ENCODE results near the gene TMEM221.

Gene TMEM221

DNA sequence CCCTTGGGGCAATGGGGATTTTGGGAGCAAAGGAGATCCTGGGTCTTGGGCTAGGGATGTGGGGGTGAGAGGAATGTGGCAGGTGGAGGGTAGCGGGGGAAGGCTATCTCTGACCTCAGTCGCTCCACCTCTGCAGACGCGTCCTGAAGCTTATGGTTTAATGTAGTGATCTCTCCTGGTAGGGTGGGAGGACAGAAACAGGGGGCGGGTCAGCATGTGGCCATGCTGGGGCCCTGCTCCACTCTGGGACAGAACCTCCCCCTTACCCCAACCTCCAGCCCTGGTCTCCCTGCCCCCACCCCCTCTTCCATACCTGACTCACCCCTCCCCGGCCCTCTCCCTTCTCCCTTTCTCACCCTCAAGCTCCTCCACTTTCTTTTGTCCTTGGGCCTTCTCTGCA, 44.5 kb downstream of the TMEM221 start:
- DNase-seq: no peak

DNA sequence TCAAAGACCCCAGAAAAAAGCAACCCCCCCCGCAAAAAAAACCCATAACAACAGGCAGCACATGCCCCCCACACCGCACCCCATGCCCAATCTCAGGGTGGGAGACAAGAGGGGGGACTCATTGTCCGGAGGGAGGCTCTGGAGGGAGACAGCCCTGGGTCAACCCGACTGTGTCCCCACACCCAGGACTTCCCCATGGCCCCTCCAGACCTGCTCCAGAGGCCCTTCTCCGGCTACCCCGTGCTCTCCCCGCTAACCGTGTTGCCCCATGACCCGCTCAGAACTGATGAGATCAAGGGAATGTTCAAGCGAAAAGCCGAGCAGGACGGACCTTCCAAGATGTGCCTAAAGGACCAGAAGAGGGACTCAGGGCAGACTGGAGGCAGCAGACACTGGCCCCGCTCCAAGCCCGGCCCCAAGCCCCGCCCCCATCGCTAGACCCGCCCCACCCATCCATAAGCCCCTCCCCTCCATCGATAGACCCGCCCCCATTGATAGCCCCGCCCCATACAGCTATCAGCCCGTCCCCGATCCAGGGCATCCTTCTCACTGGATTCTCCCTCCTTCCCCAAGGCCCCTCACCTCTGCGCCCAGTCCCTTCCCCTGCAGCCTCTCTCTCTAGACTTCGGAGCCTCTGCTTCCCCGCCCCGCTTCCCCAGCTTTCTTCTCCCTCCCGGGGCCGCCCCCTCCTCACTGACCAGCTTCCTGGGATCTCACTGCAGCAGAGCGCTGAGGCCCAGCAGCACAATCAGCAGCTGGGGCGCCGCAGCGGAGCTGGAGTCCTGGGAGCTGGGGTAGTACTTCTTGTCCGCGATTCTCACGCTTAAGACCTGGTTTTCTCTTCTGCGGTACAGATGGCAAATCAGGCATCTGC, 45.2 kb downstream of the TMEM221 start:
- DNase-seq: no peak

DNA sequence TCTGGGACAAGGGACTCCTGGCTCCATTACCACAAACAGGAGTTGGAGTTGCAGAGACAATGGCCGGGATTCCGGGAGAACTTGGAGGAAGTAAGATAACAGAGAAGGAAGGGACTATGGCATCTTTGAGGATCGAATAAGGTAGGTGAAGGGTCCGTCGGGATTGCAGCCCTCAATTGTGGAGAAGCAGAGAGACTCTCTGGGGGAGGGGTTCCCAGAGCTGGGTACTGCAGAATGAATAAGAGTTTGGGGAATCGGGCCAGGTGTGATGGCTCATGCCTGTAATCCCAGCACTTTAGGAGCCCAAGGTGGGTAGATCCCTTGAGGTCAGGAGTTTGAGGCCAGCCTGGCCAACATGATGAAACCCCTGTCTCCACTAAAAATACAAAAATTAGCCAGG, 46.8 kb downstream of the TMEM221 start:
- no peak for DNase-seq

DNA sequence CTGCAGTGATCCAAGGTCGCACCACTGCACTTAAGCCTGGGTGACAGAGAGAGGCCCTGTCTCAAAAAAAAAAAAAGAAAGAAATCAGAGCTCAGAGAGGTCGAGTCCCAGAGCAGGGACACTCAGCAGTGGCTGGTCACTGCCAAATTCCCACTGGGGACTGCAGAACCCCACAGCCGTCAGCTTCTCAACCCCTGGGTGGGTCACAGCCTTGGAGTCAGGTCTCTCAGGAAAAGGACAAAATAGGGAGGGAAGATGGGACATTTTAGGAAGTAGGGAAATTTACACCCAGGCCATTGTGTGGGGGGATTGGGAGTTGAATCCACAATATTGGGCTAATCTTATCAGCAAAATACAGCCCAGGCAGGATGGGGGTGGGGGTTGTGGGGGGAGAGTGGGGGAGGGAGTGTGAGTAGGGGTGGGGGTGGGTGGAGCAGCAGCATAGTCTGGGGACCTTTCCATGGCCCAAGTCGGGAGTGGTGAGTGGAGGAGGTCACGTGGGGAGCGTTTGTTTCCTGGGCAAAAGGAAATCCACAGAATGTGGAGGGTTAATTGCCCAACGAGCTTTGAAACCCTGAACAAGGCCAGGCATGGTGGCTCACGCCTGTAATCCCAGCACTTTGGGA, 49.5 kb downstream of the TMEM221 start:
- DNase-seq: no peak

DNA sequence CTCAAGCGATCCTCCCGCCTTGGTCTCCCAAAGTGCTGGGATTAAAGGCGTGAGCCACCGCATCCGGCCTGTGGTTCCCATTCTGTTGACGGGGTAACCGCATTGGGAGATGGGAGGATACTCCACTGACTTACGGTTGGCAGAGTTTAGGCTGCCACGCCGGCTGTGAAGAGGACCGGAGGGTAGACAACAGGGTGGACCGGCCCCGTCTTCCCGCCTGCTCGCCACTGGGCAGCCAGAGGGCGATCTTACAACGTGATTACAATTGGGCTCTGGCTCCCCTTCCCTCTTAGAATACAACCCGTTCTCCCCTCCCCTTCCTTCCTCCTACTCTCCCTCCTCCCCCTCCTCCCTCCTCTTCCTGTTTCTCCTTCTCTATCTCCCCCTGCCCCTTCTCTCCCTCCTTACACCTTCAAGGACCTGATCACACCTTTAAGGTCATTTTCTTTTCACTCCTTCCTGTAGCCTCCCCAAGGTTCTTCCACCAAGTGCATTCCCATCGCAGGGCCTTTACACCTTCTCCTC, 53.5 kb downstream of the TMEM221 start:
- peak; percentile 68 for DNase-seq

DNA sequence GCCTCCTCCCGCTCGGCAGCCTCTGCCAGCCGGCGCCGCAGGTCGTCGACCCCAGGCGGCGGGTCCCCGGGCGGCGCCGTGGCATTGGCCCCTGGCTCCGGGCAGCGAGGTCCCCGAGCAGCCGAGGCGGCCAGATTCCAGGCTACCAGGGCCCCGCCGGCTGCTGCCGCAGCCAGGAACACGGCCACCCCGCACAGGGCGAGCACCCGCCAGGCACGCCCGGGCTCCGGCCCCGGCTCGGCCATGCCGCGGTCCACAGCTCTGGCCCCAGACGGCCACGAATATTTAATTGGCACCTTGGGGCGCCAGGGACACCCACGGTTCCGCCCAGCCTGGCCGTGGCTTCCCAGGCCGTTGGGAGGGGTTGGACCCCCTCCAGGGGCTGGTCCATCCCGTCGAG, 54.6 kb downstream of the TMEM221 start, which contains the start of gene CCDC194:
Gene CCDC194, minus strand, starts transcription at position 283 of the 400 bp plus-strand sequence. Its CDS starts 38 bp downstream, at position 245.
- no peak for DNase-seq

DNA sequence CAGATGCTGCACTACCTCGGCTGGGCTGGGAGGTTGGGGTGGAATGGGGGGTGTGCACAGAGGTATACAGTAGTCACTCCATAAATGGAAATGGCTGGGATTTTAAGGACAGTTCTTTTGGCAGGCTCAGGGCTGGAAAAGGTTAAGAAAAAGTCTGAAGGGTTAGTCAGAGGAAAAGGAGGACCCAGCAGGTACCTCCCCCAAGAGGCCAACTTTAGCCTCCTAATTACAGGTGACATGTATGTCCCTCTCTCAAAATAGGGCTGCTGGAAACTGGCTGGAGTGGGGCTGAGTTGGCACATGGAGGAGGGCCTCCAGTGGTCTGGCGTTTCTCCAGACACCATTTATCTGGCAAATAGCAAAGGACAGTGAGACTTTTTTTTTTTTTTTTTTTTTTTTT, 55.5 kb downstream of the TMEM221 start:
- DNase-seq: no peak

DNA sequence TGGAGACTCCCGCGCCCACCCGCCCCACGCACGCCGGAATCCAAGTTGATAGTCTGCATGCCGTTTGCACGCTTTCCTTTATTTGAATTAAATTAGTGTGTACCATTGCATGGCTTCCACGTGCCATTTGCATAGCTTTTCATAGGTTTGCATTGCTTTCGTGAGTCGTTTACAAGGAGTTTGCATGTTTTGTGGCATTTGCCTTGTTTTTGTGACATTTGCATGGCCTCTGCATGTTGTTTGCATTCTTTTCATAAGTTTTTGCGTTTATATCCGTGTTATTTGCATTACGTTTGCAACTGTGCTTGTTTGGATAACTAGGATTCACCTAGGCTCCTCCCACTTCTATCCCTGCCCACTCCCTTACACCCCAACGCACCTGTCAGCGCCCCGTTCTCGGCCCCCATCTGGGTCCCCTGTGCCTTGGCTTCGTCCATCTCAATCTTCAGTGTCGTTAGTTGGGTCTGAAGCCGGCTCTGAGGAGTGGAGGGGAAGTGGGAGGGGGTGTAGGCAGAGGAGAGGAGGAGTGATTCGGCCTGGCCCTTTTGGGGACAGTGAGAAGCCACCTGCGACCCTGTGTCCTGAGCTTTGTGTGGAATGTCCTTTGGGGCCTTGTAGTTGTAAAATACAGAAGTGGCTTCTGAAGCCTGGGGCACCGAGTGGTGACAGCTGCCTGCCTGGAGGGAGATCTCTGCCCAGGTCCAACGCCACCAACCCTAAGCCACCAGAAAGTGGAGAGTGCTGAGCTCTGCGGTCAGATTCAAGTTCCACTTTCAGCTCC, 56.9 kb downstream of the TMEM221 start:
- peak; percentile 45 for DNase-seq

DNA sequence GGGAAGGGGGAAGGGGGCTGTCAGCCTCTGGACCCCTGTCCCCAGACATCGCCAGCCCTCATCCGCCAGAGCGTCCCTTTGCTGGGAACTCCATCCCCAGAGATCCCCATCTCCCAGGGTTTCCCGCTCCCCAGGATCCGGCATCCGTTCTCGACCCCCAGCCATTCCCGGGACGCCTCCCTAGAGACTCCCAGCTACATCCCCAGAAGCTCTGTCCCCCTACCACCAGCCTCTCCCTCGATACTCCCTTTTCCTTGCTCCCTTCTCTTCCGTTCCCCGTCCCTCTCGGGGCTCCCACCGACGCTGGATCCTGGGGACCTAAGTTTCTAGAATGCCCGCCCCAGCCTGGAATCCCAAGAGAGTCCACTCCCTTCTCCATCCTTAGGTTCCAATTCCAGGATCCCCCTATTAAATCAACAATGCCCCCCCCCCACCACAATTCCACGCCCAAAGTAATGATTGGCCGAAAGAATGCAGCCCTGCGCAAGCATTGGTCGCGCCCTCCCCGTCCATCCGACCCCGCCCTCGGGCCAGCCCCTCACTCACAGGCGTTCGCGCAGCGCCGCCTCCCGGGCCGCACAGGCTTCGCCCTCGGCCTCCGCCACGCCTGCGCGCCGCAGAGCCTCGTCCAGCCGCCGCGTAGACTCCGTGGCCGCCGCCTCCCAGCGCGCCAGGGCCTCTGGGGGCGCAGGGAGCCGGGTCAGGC, 57.6 kb downstream of the TMEM221 start:
- DNase-seq: peak; percentile 91

DNA sequence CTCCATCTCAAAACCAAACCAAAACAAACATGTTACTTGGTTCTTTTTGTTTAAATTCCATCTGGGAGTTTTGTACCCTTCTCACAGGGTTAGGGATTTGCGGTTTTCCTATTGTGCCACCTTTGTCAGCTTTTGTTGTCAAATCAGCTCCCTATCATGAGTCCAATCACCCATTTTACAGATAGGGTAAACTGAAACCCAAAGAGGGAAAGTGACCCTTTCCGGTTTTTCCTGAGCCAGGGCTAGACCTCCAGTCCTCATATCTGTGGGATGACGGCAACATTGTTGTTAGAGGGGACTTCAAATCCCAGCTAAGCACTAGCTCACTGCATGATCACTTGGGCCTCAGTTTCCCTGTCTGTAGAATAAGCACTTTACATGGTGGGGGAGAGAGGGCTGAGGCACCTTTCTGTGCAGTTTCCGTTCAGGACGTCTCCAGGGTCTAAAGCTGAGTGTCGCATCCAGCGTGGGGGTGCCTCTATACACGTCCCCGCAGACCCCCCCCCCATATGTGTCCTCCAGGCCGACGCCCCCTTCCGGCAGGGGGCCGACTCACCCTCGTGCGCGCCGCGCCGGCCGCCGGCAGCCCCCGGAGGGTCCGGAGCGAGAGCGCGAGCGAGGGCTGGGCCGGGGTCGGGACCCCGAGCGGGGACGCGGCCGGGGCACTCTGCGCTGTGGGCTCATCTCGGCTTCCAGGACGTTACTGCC, 58.4 kb downstream of the TMEM221 start:
- DNase-seq: no peak

DNA sequence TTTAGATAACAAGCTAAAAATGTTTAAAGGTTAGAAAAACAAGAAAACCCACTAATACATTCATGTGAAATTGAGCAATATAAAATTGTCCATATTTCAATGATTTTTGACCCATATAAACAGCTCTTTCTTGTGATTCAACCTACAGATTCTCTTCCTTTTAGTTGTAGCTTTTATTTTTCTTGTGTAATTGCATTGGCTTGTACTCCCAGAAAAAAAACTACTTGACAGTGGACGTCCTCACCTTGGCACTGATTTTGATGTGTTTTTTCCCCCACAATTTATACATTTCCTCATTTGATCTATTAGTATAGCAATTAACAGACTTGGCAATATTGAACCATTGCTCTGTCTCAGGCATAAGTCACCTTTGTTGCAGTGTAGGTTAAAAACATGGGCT, 59.2 kb downstream of the TMEM221 start:
- DNase-seq: no peak

DNA sequence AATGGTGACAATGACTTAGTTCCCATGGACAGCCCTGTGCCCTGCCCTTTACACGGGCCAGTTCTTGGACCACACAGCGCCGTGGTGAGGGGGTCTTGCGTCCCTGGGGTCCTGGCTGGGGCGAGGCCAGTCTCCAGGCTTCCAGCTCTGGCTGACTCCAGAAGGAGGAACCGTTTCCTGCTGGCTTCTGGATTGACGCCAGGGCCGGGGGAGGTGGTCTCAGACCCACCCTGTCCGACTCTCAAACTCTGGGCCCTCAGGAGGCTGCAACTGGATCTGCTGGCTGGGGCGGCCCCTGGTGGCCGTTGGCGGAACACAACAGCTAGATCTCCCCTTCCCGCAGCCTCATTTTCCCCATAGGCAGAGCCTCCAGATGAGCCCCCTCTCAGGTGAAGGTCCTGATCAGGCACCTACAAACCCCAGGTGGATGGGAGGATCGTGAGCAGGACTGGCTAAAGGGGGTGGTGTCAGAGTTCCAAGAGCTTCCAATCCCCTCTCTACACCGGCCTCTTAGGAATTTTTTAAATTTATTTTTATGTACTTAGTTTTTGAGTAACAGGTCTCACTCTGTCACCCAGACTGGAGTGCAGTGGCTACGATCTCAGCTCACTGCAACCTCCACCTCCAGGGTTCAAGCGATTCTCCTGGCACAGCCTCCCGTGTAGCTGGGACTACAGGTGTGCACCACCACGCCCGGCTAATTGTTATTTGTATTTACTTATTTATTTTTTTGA, 62.4 kb downstream of the TMEM221 start:
- DNase-seq: peak; percentile 49

Measured in GDM1 (cell line).